Neural crest cell (in vitro differentiated cells): ENCODE results near the gene PIGO. TPM values are rescaled to one million over a fixed set of nuclear protein-coding genes. Genes with fewer than 3 reads are reported as not detected.

Experiments used
- DNase-seq: peaks from one replicate; pipeline ENCODE4 v3.0.0; 2021; ENCODE audit warnings: low read depth, mixed read lengths, low spot score
- H3K27ac Mint-ChIP-seq: one replicate; pipeline ENCODE4 v1.8.0; 2021; ENCODE audit warnings: mild to moderate bottlenecking, mixed read lengths; ENCODE audit not compliant: unreplicated experiment
- H3K27me3 Mint-ChIP-seq: 2 replicates; pipeline ENCODE4 v1.8.0; 2021; ENCODE audit warnings: low read depth, mild to moderate bottlenecking, mixed read lengths
- H3K36me3 Mint-ChIP-seq: 2 replicates; pipeline ENCODE4 v1.8.0; 2021; ENCODE audit warnings: low read depth, mild to moderate bottlenecking, mixed read lengths
- H3K4me1 Mint-ChIP-seq: 2 replicates; pipeline ENCODE4 v1.8.0; 2021; ENCODE audit warnings: mixed read lengths
- H3K4me3 Mint-ChIP-seq: one replicate; pipeline ENCODE4 v1.8.0; 2021; ENCODE audit warnings: mild to moderate bottlenecking, mixed read lengths
- H3K9me3 Mint-ChIP-seq: 2 replicates; pipeline ENCODE4 v1.8.0; 2021; ENCODE audit warnings: mixed read lengths
- total RNA-seq: library from RNA; stranded (reverse); gene quantifications from 2 replicates; pipeline ENCODE4 v1.2.1, GENCODE V29; 2021
- TF ChIP-seq, protein P1 (sequence below): fragments of 200-600 bp; sonication (generic); conservative IDR thresholded peaks from 2 replicates; pipeline ENCODE4 v1.5.0; 2021; ENCODE audit warnings: antibody characterized with exemption, mild to moderate bottlenecking

PIGO gene
- total RNA-seq, 1 donor from 2014 or later, result 28.3 TPM

- H3K9me3 Mint-ChIP-seq, result no peaks in the 10 kb centered on the region
- peak overlapping the region; percentile 86 for H3K4me3 Mint-ChIP-seq
- peaks cover 70% of the 10 kb centered on the region for H3K4me1 Mint-ChIP-seq
- peak overlapping the region; percentile 94 for H3K27ac Mint-ChIP-seq
- DNase-seq, result peak; percentile 79
- TF ChIP-seq, protein P1, sequence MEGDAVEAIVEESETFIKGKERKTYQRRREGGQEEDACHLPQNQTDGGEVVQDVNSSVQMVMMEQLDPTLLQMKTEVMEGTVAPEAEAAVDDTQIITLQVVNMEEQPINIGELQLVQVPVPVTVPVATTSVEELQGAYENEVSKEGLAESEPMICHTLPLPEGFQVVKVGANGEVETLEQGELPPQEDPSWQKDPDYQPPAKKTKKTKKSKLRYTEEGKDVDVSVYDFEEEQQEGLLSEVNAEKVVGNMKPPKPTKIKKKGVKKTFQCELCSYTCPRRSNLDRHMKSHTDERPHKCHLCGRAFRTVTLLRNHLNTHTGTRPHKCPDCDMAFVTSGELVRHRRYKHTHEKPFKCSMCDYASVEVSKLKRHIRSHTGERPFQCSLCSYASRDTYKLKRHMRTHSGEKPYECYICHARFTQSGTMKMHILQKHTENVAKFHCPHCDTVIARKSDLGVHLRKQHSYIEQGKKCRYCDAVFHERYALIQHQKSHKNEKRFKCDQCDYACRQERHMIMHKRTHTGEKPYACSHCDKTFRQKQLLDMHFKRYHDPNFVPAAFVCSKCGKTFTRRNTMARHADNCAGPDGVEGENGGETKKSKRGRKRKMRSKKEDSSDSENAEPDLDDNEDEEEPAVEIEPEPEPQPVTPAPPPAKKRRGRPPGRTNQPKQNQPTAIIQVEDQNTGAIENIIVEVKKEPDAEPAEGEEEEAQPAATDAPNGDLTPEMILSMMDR, result no peak
- no peaks in the 10 kb centered on the region for H3K36me3 Mint-ChIP-seq
- peaks cover 2% of the 10 kb centered on the region for H3K27me3 Mint-ChIP-seq
These were observed 17.9 kb upstream of the PIGO start for GRCh38 chr9:35114113-35114839.

GRCh38 chr9:35112257-35113020, 16.0 kb upstream of the PIGO start:
- TF ChIP-seq, protein P1, result no peak
- no peak for DNase-seq
- Mint-ChIP-seq H3K4me3 (peak overlapping the region; percentile 94), H3K36me3 (no peaks in the 10 kb centered on the region), H3K4me1 (peaks cover 68% of the 10 kb centered on the region), H3K27ac (peak overlapping the region; percentile 63), H3K27me3 (peaks cover 2% of the 10 kb centered on the region), H3K9me3 (no peaks in the 10 kb centered on the region)

DNA sequence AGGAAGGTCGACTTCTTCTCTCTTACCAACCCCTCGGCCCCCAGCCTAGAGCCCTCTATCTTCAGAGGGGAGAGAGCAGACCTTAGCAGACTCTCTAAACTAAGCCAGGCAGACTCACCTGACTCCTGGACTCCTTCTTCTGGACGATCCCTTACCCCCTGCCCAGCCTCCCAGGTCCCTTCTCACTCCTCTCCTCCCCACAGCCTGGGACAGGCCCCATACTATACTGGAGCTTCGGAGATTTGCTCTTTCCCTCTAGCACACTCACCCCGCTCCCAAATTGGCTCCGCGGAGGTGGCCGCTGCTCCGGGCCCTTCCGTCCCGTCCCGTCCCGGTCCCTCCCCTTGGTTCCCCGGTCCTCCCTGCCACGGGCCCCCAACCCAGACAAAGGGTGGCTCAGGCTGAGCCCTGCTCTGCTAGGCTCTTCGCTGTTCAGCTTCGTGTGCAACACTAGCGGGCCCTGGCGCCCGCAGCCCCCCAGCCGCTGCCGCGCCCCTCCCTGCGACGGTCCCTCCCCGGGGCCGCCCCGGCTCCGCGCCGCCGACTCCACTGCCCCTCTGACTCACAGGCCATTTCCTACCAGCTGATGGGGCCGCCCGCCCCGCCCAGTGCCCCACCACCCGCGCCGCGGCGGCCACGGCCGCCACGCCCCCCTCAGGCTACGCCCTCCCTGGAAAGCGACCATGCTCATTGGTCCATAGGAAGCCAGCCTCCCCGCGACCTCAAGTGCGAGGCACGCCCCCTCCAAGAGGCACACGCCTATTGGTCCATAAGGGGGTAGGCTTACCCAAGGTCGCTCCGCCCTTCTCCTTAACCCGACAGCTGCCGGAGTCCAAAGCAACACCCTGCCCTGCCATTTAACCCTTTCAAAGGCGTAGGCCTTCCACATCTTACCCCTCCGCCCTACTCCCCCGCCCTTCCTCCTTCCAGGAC, 14.9 kb upstream of the PIGO start:
- peak overlapping the region; percentile 51 for H3K27ac Mint-ChIP-seq
- DNase-seq, result peak; percentile 88
- TF ChIP-seq, protein P1, result no peak
- peak overlapping the region; percentile 94 for H3K4me3 Mint-ChIP-seq
- no peaks in the 10 kb centered on the region for H3K36me3 Mint-ChIP-seq
- no peaks in the 10 kb centered on the region for H3K9me3 Mint-ChIP-seq
- no peaks in the 10 kb centered on the region for H3K27me3 Mint-ChIP-seq
- peaks cover 58% of the 10 kb centered on the region for H3K4me1 Mint-ChIP-seq

DNA sequence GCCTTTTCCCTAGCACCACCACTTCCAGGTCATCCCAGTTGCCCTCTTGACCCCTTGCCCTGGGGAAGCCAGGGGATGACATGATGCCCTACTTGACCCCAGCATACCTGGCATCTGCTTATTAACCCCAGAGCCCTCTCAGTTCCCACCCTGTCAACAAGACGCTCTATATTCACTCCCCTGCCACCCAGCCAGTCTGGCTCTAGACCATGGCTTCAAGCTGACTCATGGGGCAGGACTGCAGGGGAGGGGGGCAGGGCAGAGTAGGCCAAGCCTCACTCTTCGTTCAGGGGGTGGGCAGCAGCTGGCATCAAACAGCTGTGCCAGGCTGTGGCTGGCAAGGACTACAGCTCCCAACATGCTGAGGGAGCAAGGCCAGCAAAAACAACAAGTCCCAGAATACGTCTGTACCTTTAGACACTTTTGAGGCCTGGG, 14.0 kb upstream of the PIGO start:
- Mint-ChIP-seq H3K4me3 (peak overlapping the region; percentile 94), H3K27me3 (no peaks in the 10 kb centered on the region), H3K9me3 (no peaks in the 10 kb centered on the region), H3K27ac (no peak overlapping the region), H3K36me3 (peaks cover 3% of the 10 kb centered on the region), H3K4me1 (peaks cover 48% of the 10 kb centered on the region)
- TF ChIP-seq, protein P1, result no peak
- DNase-seq, result no peak

GRCh38 chr9:35108946-35109575, 12.7 kb upstream of the PIGO start:
- TF ChIP-seq, protein P1, result no peak
- no peaks in the 10 kb centered on the region for H3K9me3 Mint-ChIP-seq
- H3K27ac Mint-ChIP-seq, result peak overlapping the region; percentile 59
- H3K4me3 Mint-ChIP-seq, result peak overlapping the region; percentile 67
- DNase-seq, result no peak
- no peaks in the 10 kb centered on the region for H3K27me3 Mint-ChIP-seq
- H3K4me1 Mint-ChIP-seq, result peaks cover 41% of the 10 kb centered on the region
- H3K36me3 Mint-ChIP-seq, result peaks cover 5% of the 10 kb centered on the region
